Measurements from ENCODE around the gene CHRNB1.

Gene CHRNB1

GRCh38 chr17:7484067-7484918 lies 39.4 kb downstream of the CHRNB1 start, which contains the start of gene POLR2A (continued):
- 0 out of 2 replicates have a peak, but pooled peaks have one; percentile 33 for TF ChIP-seq MYNN (tag by site-specific recombination; IDR thresholded peaks at IDR 0.05; ENCODE audit: borderline replicate concordance)
- TF ChIP-seq ZBTB8A (tag by site-specific recombination; IDR thresholded peaks at IDR 0.05) = peak; percentile 64
- peak; percentile 11; the same call in 1 of the 2 replicates for TF ChIP-seq ZSCAN16 (tag by site-specific recombination; IDR thresholded peaks at IDR 0.05)
- TF ChIP-seq ZNF48 (tag by site-specific recombination; IDR thresholded peaks at IDR 0.05) = no peak
- peak; percentile 89 for TF ChIP-seq KLF10 (tag by site-specific recombination; IDR thresholded peaks at IDR 0.05)
- TF ChIP-seq SP3 (tag by site-specific recombination; IDR thresholded peaks at IDR 0.05) = peak; percentile 94
- TF ChIP-seq TRIM28 (IDR thresholded peaks at IDR 0.05; ENCODE audit: borderline replicate concordance, low read length) = no peak
- no peak; the same call in 1 of the 2 replicates for TF ChIP-seq ZNF302 (tag by site-specific recombination; IDR thresholded peaks at IDR 0.05; ENCODE audit: low read depth)
- peak; percentile 75; the same call in 1 of the 2 replicates for TF ChIP-seq MZF1 (tag by site-specific recombination; IDR thresholded peaks at IDR 0.05; ENCODE audit: borderline replicate concordance)
- TF ChIP-seq HIC1 (tag by site-specific recombination; IDR thresholded peaks at IDR 0.05) = 0 out of 2 replicates have a peak, but pooled peaks have one; percentile 50
- TF ChIP-seq ZNF223 (tag by site-specific recombination; IDR thresholded peaks at IDR 0.05) = 0 out of 2 replicates have a peak, but pooled peaks have one; percentile 49
- peak; percentile 63; the same call in 1 of the 2 replicates for TF ChIP-seq ZBTB20 (tag by site-specific recombination; IDR thresholded peaks at IDR 0.05)
- TF ChIP-seq ZNF626 (tag by site-specific recombination; IDR thresholded peaks at IDR 0.05) = no peak
- TF ChIP-seq ZNF785 (tag by site-specific recombination; IDR thresholded peaks at IDR 0.05) = peak; percentile 77; the same call in 1 of the 2 replicates
- peak; percentile 86 for TF ChIP-seq ZBTB7A (tag by site-specific recombination; IDR thresholded peaks at IDR 0.05; ENCODE audit: low read depth)
- no peak for TF ChIP-seq ZNF248 (tag by site-specific recombination; IDR thresholded peaks at IDR 0.05)
- TF ChIP-seq SCRT2 (tag by site-specific recombination; IDR thresholded peaks at IDR 0.05) = no peak; the same call in 1 of the 2 replicates
- TF ChIP-seq SP2 (tag by site-specific recombination; IDR thresholded peaks at IDR 0.05) = peak; percentile 83
- TF ChIP-seq GLI2 (tag by site-specific recombination; IDR thresholded peaks at IDR 0.05; ENCODE audit: borderline replicate concordance, low read depth) = peak; percentile 46; the same call in 1 of the 2 replicates
- no peak; the same call in 1 of the 2 replicates for TF ChIP-seq ZNF335 (tag by site-specific recombination; conservative IDR thresholded peaks at IDR 0.05)
- TF ChIP-seq HOXA7 (CRISPR knock-in tag; IDR thresholded peaks at IDR 0.05; ENCODE audit: borderline replicate concordance) = no peak
- no peak for TF ChIP-seq ZNF354C (tag by site-specific recombination; IDR thresholded peaks at IDR 0.05; ENCODE audit: borderline replicate concordance, low read depth)
- no peak for TF ChIP-seq ZNF26 (tag by site-specific recombination; IDR thresholded peaks at IDR 0.05)
- peak; percentile 80 for TF ChIP-seq GLIS1 (tag by site-specific recombination; IDR thresholded peaks at IDR 0.05)
- TF ChIP-seq ZNF398 (tag by site-specific recombination; IDR thresholded peaks at IDR 0.05) = peak; percentile 73
- TF ChIP-seq ZNF530 (tag by site-specific recombination; IDR thresholded peaks at IDR 0.05; ENCODE audit: low read depth) = no peak
- peak; percentile 91 for TF ChIP-seq GFI1B (tag by site-specific recombination; IDR thresholded peaks at IDR 0.05)
- peak; percentile 71 for TF ChIP-seq ZNF146 (tag by site-specific recombination; IDR thresholded peaks at IDR 0.05)
- peak; percentile 67; the same call in 1 of the 2 replicates for TF ChIP-seq ZNF184 (tag by site-specific recombination; IDR thresholded peaks at IDR 0.05)
- peak; percentile 65; the same call in 1 of the 2 replicates for TF ChIP-seq ZNF610 (tag by site-specific recombination; IDR thresholded peaks at IDR 0.05; ENCODE audit: borderline replicate concordance)
- peak; percentile 98 for TF ChIP-seq ZNF624 (tag by site-specific recombination; IDR thresholded peaks at IDR 0.05)
- TF ChIP-seq ZNF449 (tag by site-specific recombination; IDR thresholded peaks at IDR 0.05) = peak; percentile 76; the same call in 1 of the 2 replicates
- TF ChIP-seq ZNF664 (tag by site-specific recombination; IDR thresholded peaks at IDR 0.05) = peak; percentile 56; the same call in 1 of the 2 replicates
- TF ChIP-seq ZNF549 (tag by site-specific recombination; IDR thresholded peaks at IDR 0.05) = no peak
